ENCODE measurements around the gene LYPD1.

The LYPD1 gene

GRCh38 chr2:132632000-132632649 is 37.9 kb downstream of the LYPD1 start:
- DNase-seq (ENCODE audit: low read depth), result no peak

- no peak for DNase-seq (ENCODE audit: low read depth)
Observed at GRCh38 chr2:132627536-132627935, 42.5 kb downstream of the LYPD1 start.

- no peak for DNase-seq (ENCODE audit: low read depth)
Observed at GRCh38 chr2:132623096-132623839, 46.7 kb downstream of the LYPD1 start.

GRCh38 chr2:132621131-132621875 is 48.7 kb downstream of the LYPD1 start:
- no peak for DNase-seq (ENCODE audit: low read depth)

GRCh38 chr2:132620115-132620514 is 49.9 kb downstream of the LYPD1 start:
- no peak for DNase-seq (ENCODE audit: low read depth)

GRCh38 chr2:132618734-132619133 is 51.3 kb downstream of the LYPD1 start:
- no peak for DNase-seq (ENCODE audit: low read depth)

GRCh38 chr2:132617989-132618388 is 52.0 kb downstream of the LYPD1 start:
- no peak for DNase-seq (ENCODE audit: low read depth)

GRCh38 chr2:132615329-132616085 is 54.5 kb downstream of the LYPD1 start:
- DNase-seq (ENCODE audit: low read depth), result no peak

GRCh38 chr2:132611719-132612118 is 58.3 kb downstream of the LYPD1 start:
- no peak for DNase-seq (ENCODE audit: low read depth)

GRCh38 chr2:132609101-132609890 is 60.7 kb downstream of the LYPD1 start:
- no peak for DNase-seq (ENCODE audit: low read depth)

- no peak for DNase-seq (ENCODE audit: low read depth)
Observed at GRCh38 chr2:132608311-132608710, 61.7 kb downstream of the LYPD1 start.

- DNase-seq (ENCODE audit: low read depth), result no peak
Observed at GRCh38 chr2:132607426-132608090, 62.4 kb downstream of the LYPD1 start.

GRCh38 chr2:132606649-132607048 is 63.4 kb downstream of the LYPD1 start:
- DNase-seq (ENCODE audit: low read depth), result no peak

GRCh38 chr2:132605236-132606180 is 64.5 kb downstream of the LYPD1 start:
- no peak for DNase-seq (ENCODE audit: low read depth)

- no peak for DNase-seq (ENCODE audit: low read depth)
Observed at GRCh38 chr2:132604561-132604960, 65.4 kb downstream of the LYPD1 start.

- no peak for DNase-seq (ENCODE audit: low read depth)
Observed at GRCh38 chr2:132599556-132599955, 70.4 kb downstream of the LYPD1 start.

- DNase-seq (ENCODE audit: low read depth), result no peak
Observed at GRCh38 chr2:132598536-132598935, 71.5 kb downstream of the LYPD1 start.

- DNase-seq (ENCODE audit: low read depth), result no peak
Observed at GRCh38 chr2:132597831-132598230, 72.2 kb downstream of the LYPD1 start.

- no peak for DNase-seq (ENCODE audit: low read depth)
Observed at GRCh38 chr2:132597166-132597565, 72.8 kb downstream of the LYPD1 start.

GRCh38 chr2:132595693-132596092 is 74.3 kb downstream of the LYPD1 start:
- no peak for DNase-seq (ENCODE audit: low read depth)

All from HS-27A (cell line).